Measurements from ENCODE around the gene FAM98C. TPM values are rescaled to one million over a fixed set of nuclear protein-coding genes. Genes with fewer than 3 reads are reported as not detected.
A peak's percentile ranks its signal among the peaks of the same experiment; 100 is the strongest.
"Not testable (repeated sequence)": the region's sequence is repeated elsewhere in the genome, so short reads cannot be mapped to it uniquely, and the experiment has no call there.

FAM98C gene
- total RNA-seq, 1 experiment from 2014 or later = 4.6 TPM

- Histone ChIP-seq H3K27me3 (ENCODE audit: control insufficient read depth, insufficient read depth, low read length) (peaks cover 43% of the 10 kb centered on the region), H3K4me3 (ENCODE audit: insufficient read depth, low read depth, low read length) (no peak overlapping the region), H3K36me3 (replicated peaks; ENCODE audit: control insufficient read depth, insufficient read depth, low read length) (no peaks in the 10 kb centered on the region)
- DNase-seq = no peak
Observed at GRCh38 chr19:38400361-38400760, 2.5 kb upstream of the FAM98C start.

- H3K36me3 ChIP-seq (replicated peaks; ENCODE audit: control insufficient read depth, insufficient read depth, low read length) = no peaks in the 10 kb centered on the region
- peaks cover 41% of the 10 kb centered on the region for H3K27me3 ChIP-seq (ENCODE audit: control insufficient read depth, insufficient read depth, low read length)
- H3K4me3 ChIP-seq (ENCODE audit: insufficient read depth, low read depth, low read length) = no peak overlapping the region
- DNase-seq = no peak
Observed at GRCh38 chr19:38401148-38401547, 1.7 kb upstream of the FAM98C start.

- H3K36me3 ChIP-seq (replicated peaks; ENCODE audit: control insufficient read depth, insufficient read depth, low read length) = no peaks in the 10 kb centered on the region; the same call in 1 of the 2 replicates
- H3K27me3 ChIP-seq (ENCODE audit: control insufficient read depth, insufficient read depth, low read length) = peaks cover 29% of the 10 kb centered on the region
- peak overlapping the region; percentile 22; the same call in 1 of the 2 replicates for H3K4me3 ChIP-seq (ENCODE audit: insufficient read depth, low read depth, low read length)
- no peak for DNase-seq
Observed at GRCh38 chr19:38402623-38402966, 298 bp upstream of the FAM98C start.

GRCh38 chr19:38404858-38405257, 2.0 kb downstream of the FAM98C start:
- H3K36me3 ChIP-seq (replicated peaks; ENCODE audit: control insufficient read depth, insufficient read depth, low read length) = no peaks in the 10 kb centered on the region; the same call in 1 of the 2 replicates
- H3K4me3 ChIP-seq (ENCODE audit: insufficient read depth, low read depth, low read length) = no peak overlapping the region
- DNase-seq = no peak
- peaks cover 17% of the 10 kb centered on the region for H3K27me3 ChIP-seq (ENCODE audit: control insufficient read depth, insufficient read depth, low read length)

GRCh38 chr19:38405276-38405675, 2.4 kb downstream of the FAM98C start:
- DNase-seq = no peak
- H3K36me3 ChIP-seq (replicated peaks; ENCODE audit: control insufficient read depth, insufficient read depth, low read length) = no peaks in the 10 kb centered on the region; the same call in 1 of the 2 replicates
- no peak overlapping the region for H3K4me3 ChIP-seq (ENCODE audit: insufficient read depth, low read depth, low read length)
- peaks cover 14% of the 10 kb centered on the region for H3K27me3 ChIP-seq (ENCODE audit: control insufficient read depth, insufficient read depth, low read length)

GRCh38 chr19:38409631-38410133, 6.8 kb downstream of the FAM98C start:
- H3K36me3 ChIP-seq (replicated peaks; ENCODE audit: control insufficient read depth, insufficient read depth, low read length) = no peaks in the 10 kb centered on the region; the same call in 1 of the 2 replicates
- H3K27me3 ChIP-seq (ENCODE audit: control insufficient read depth, insufficient read depth, low read length) = no peaks in the 10 kb centered on the region; the same call in 1 of the 2 replicates
- no peak for DNase-seq
- H3K4me3 ChIP-seq (ENCODE audit: insufficient read depth, low read depth, low read length) = no peak overlapping the region

GRCh38 chr19:38410407-38410806, 7.5 kb downstream of the FAM98C start:
- not testable (repeated sequence) for DNase-seq; H3K4me3 ChIP-seq (ENCODE audit: insufficient read depth, low read depth, low read length); H3K27me3 ChIP-seq (ENCODE audit: control insufficient read depth, insufficient read depth, low read length); H3K36me3 ChIP-seq (replicated peaks; ENCODE audit: control insufficient read depth, insufficient read depth, low read length)

- DNase-seq = no peak
- Histone ChIP-seq H3K36me3 (replicated peaks; ENCODE audit: control insufficient read depth, insufficient read depth, low read length) (no peaks in the 10 kb centered on the region; the same call in 1 of the 2 replicates), H3K4me3 (ENCODE audit: insufficient read depth, low read depth, low read length) (no peak overlapping the region), H3K27me3 (ENCODE audit: control insufficient read depth, insufficient read depth, low read length) (no peaks in the 10 kb centered on the region)
Observed at GRCh38 chr19:38411041-38411712, 8.3 kb downstream of the FAM98C start.

- not testable (repeated sequence) for H3K27me3 ChIP-seq (ENCODE audit: control insufficient read depth, insufficient read depth, low read length); H3K4me3 ChIP-seq (ENCODE audit: insufficient read depth, low read depth, low read length); H3K36me3 ChIP-seq (replicated peaks; ENCODE audit: control insufficient read depth, insufficient read depth, low read length); DNase-seq
Observed at GRCh38 chr19:38411898-38412297, 9.0 kb downstream of the FAM98C start.

- Histone ChIP-seq H3K36me3 (replicated peaks; ENCODE audit: control insufficient read depth, insufficient read depth, low read length) (no peaks in the 10 kb centered on the region), H3K4me3 (ENCODE audit: insufficient read depth, low read depth, low read length) (no peak overlapping the region), H3K27me3 (ENCODE audit: control insufficient read depth, insufficient read depth, low read length) (no peaks in the 10 kb centered on the region; the same call in 1 of the 2 replicates)
- no peak for DNase-seq
Observed at GRCh38 chr19:38412491-38412890, 9.6 kb downstream of the FAM98C start.

- Histone ChIP-seq H3K36me3 (replicated peaks; ENCODE audit: control insufficient read depth, insufficient read depth, low read length) (no peaks in the 10 kb centered on the region), H3K27me3 (ENCODE audit: control insufficient read depth, insufficient read depth, low read length) (no peaks in the 10 kb centered on the region; the same call in 1 of the 2 replicates), H3K4me3 (ENCODE audit: insufficient read depth, low read depth, low read length) (no peak overlapping the region)
- DNase-seq = no peak
Observed at GRCh38 chr19:38412961-38413360, 10.1 kb downstream of the FAM98C start.

GRCh38 chr19:38413416-38413815, 10.5 kb downstream of the FAM98C start:
- Histone ChIP-seq H3K4me3 (ENCODE audit: insufficient read depth, low read depth, low read length) (no peak overlapping the region), H3K27me3 (ENCODE audit: control insufficient read depth, insufficient read depth, low read length) (peaks cover 2% of the 10 kb centered on the region; the same call in 1 of the 2 replicates), H3K36me3 (replicated peaks; ENCODE audit: control insufficient read depth, insufficient read depth, low read length) (no peaks in the 10 kb centered on the region)
- no peak for DNase-seq

GRCh38 chr19:38417146-38417543, 14.3 kb downstream of the FAM98C start:
- peaks cover 7% of the 10 kb centered on the region; the same call in 1 of the 2 replicates for H3K27me3 ChIP-seq (ENCODE audit: control insufficient read depth, insufficient read depth, low read length)
- H3K4me3 ChIP-seq (ENCODE audit: insufficient read depth, low read depth, low read length) = peak overlapping the region; percentile 54; the same call in 1 of the 2 replicates
- DNase-seq = peak; percentile 26
- no peaks in the 10 kb centered on the region for H3K36me3 ChIP-seq (replicated peaks; ENCODE audit: control insufficient read depth, insufficient read depth, low read length)

GRCh38 chr19:38417544-38418506, 14.9 kb downstream of the FAM98C start:
- H3K27me3 ChIP-seq (ENCODE audit: control insufficient read depth, insufficient read depth, low read length) = peaks cover 7% of the 10 kb centered on the region; the same call in 1 of the 2 replicates
- H3K36me3 ChIP-seq (replicated peaks; ENCODE audit: control insufficient read depth, insufficient read depth, low read length) = no peaks in the 10 kb centered on the region
- peak; percentile 96 for DNase-seq
- H3K4me3 ChIP-seq (ENCODE audit: insufficient read depth, low read depth, low read length) = peak overlapping the region; percentile 54

All from H7 (cell line).